DOHH2 (cell line): Measurements from ENCODE around the gene CNNM4.

ENCODE experiments used
- H3F3A ChIP-seq: fragments of 200-600 bp; sonication (generic), shearing (Covaris generic); 2 replicates; pipeline ENCODE4 v1.6.0; 2016; ENCODE audit warnings: antibody characterized with exemption, mild to moderate bottlenecking; ENCODE audit not compliant: control insufficient read depth, insufficient read depth
- H3K27ac ChIP-seq: fragments of 200-600 bp; sonication (generic); 2 replicates; pipeline ENCODE4 v1.5.1; 2014; ENCODE audit warnings: low read depth, mild to moderate bottlenecking, low read length, moderate library complexity
- H3K27me3 ChIP-seq: fragments of 200-600 bp; sonication (generic); 2 replicates; pipeline ENCODE4 v1.6.1; 2014; ENCODE audit warnings: mild to moderate bottlenecking, low read length, mixed read lengths; ENCODE audit not compliant: control insufficient read depth
- H3K36me3 ChIP-seq: fragments of 200-600 bp; sonication (generic); 2 replicates; pipeline ENCODE4 v1.6.1; 2014; ENCODE audit warnings: mild to moderate bottlenecking, low read length, moderate library complexity, mixed read lengths; ENCODE audit not compliant: control insufficient read depth
- H3K4me1 ChIP-seq: fragments of 200-600 bp; sonication (generic); 2 replicates; pipeline ENCODE4 v1.6.1; 2014; ENCODE audit warnings: mild to moderate bottlenecking, low read length, mixed read lengths; ENCODE audit not compliant: control insufficient read depth
- H3K4me2 ChIP-seq: fragments of 200-600 bp; sonication (generic); 2 replicates; pipeline ENCODE4 v1.6.0; 2014; ENCODE audit warnings: mild to moderate bottlenecking, low read length, moderate library complexity
- H3K4me3 ChIP-seq: fragments of 200-600 bp; sonication (generic); 2 replicates; pipeline ENCODE4 v1.5.1; 2014; ENCODE audit warnings: mild to moderate bottlenecking, low read length, mixed read lengths
- H3K79me2 ChIP-seq: fragments of 200-600 bp; sonication (generic); 2 replicates; pipeline ENCODE4 v1.6.1; 2014; ENCODE audit warnings: mild to moderate bottlenecking, low read length, mixed read lengths; ENCODE audit not compliant: control insufficient read depth
- H3K9me2 ChIP-seq: fragments of 200-600 bp; sonication (generic); replicated peaks from 2 replicates; pipeline ENCODE4 v1.6.1; 2014; ENCODE audit warnings: mild to moderate bottlenecking, low read length, mixed read lengths; ENCODE audit not compliant: control insufficient read depth
- H3K9me3 ChIP-seq: fragments of 200-600 bp; sonication (generic); 2 replicates; pipeline ENCODE4 v1.6.1; 2014; ENCODE audit warnings: antibody characterized with exemption, low read length, mixed read lengths; ENCODE audit not compliant: control insufficient read depth, insufficient read depth
- H4K20me1 ChIP-seq: fragments of 200-600 bp; sonication (generic); 2 replicates; pipeline ENCODE4 v1.6.0; 2014; ENCODE audit warnings: low read depth, mild to moderate bottlenecking, antibody characterized with exemption, low read length, moderate library complexity; ENCODE audit not compliant: control insufficient read depth, insufficient read depth
- CTCF ChIP-seq: fragments of 200-600 bp; sonication (generic); IDR thresholded peaks from one replicate; pipeline ENCODE4 v1.5.1; 2014; ENCODE audit warnings: antibody characterized with exemption, mild to moderate bottlenecking, low read depth, low read length; ENCODE audit not compliant: poor library complexity, severe bottlenecking
- EZH2phosphoT487 ChIP-seq: fragments of 200-600 bp; sonication (generic); IDR thresholded peaks from 2 replicates; pipeline ENCODE4 v1.6.1; 2017; ENCODE audit warnings: borderline replicate concordance, mild to moderate bottlenecking, antibody characterized with exemption, low read length, moderate library complexity, mixed read lengths

CNNM4 gene

GRCh38 chr2:96753661-96754282 is 6.9 kb upstream of the CNNM4 start:
- no peak overlapping the region for H3K4me3 ChIP-seq
- no peaks in the 10 kb centered on the region for H3K4me1 ChIP-seq
- H3K27ac ChIP-seq, result no peak overlapping the region
- H3K9me3 ChIP-seq, result no peaks in the 10 kb centered on the region
- no peak overlapping the region for H3K4me2 ChIP-seq
- TF ChIP-seq CTCF (no peak), EZH2phosphoT487 (no peak)
- no peaks in the 10 kb centered on the region for H3K36me3 ChIP-seq
- no peaks in the 10 kb centered on the region for H4K20me1 ChIP-seq
- H3K79me2 ChIP-seq, result no peaks in the 10 kb centered on the region
- no peaks in the 10 kb centered on the region for H3K9me2 ChIP-seq
- no peaks in the 10 kb centered on the region; the same call in 1 of the 2 replicates for H3K27me3 ChIP-seq
- no peaks in the 10 kb centered on the region for H3F3A ChIP-seq

GRCh38 chr2:96754317-96754716 is 6.4 kb upstream of the CNNM4 start:
- Histone ChIP-seq H4K20me1 (no peaks in the 10 kb centered on the region), H3K4me1 (peaks cover 3% of the 10 kb centered on the region), H3K4me3 (no peak overlapping the region), H3F3A (no peaks in the 10 kb centered on the region), H3K4me2 (no peak overlapping the region), H3K27me3 (no peaks in the 10 kb centered on the region; the same call in 1 of the 2 replicates), H3K36me3 (no peaks in the 10 kb centered on the region), H3K27ac (no peak overlapping the region), H3K9me3 (no peaks in the 10 kb centered on the region), H3K79me2 (no peaks in the 10 kb centered on the region), H3K9me2 (no peaks in the 10 kb centered on the region)
- TF ChIP-seq CTCF (no peak), EZH2phosphoT487 (no peak)

- Histone ChIP-seq H3K27ac (no peak overlapping the region), H3K79me2 (peaks cover 10% of the 10 kb centered on the region), H4K20me1 (no peaks in the 10 kb centered on the region), H3K9me3 (no peaks in the 10 kb centered on the region), H3K36me3 (no peaks in the 10 kb centered on the region), H3K4me2 (no peak overlapping the region), H3K4me3 (no peak overlapping the region), H3K4me1 (peaks cover 25% of the 10 kb centered on the region), H3K9me2 (no peaks in the 10 kb centered on the region), H3F3A (no peaks in the 10 kb centered on the region), H3K27me3 (no peaks in the 10 kb centered on the region)
- TF ChIP-seq CTCF (no peak), EZH2phosphoT487 (no peak)
Measured at GRCh38 chr2:96756788-96757476, 3.8 kb upstream of the CNNM4 start.
